Pulmonary artery endothelial cell (primary cell): ENCODE measurements around the gene TOP1. TPM values are rescaled to one million over a fixed set of nuclear protein-coding genes. Genes with fewer than 3 reads are reported as not detected.
"Not testable (repeated sequence)": the region's sequence is repeated elsewhere in the genome, so short reads cannot be mapped to it uniquely, and the experiment has no call there.

Experiments used
- DNase-seq: peaks from one replicate; pipeline ENCODE4 v3.0.0-alpha.2; 2011; ENCODE audit warnings: low read depth, low spot score
- total RNA-seq: library from RNA; depleted of rRNA; stranded (reverse); fragments of >200 nt; gene quantifications from 2 replicates; pipeline ENCODE4 v1.2.3, GENCODE V29; 2014

TOP1 gene
- total RNA-seq, 1 donor from 2014 or later, result 23.0 TPM

DNA sequence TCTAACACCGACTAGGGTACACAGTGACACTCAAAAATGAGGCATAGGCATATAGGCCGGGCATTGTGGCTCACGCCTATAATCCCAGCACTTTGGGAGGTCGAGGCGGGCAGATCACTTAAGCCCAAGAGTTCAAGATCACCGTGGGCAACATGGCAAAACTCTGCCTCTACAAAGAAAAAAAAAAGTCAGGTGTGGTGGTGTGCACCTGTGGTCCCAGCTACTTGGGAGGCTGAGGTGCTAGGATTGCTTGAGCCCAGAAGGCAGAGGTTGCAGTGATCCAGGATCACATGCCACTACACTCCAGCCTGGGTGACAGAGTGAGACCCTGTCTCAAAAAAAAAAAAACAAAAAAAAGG lies 24.7 kb upstream of the TOP1 start:
- DNase-seq, result not testable (repeated sequence)

DNA sequence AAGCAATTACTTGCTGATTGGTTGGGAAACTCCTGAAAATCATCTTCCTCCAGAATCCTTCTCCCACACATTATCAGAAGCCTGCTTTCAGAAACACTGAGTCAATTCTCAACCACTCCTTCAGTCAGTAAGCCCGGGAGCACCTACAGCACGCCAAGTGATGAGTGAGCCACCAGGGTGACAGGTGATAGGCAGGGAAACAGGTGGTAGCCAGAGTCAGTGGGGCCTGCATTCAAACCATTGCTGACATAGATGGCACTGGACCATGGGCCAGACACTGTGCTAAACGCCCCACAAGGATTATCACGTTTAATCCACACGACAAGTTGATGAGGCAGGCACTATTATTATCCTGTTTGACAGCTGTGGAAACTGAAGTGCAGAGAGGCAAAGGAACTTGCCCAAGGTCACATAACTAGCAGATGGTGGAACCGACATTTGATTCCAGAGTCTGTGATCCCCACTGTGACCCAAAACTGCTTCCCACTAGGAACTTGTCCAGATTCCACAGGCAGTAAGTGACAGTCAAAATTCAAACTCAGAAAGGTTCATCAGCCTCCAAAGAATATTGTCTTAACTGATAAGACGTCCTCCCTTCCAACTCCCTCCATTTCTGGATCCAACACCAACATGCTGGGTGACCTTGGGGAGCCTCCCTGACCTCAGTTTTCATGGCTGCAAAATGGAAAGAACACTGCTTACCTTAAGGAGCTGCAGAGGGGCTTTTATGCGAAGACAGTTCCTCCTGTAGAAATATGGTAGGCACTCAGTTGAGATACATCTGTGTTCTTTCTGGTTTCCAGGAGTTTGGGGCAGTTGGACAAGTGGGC lies 23.9 kb upstream of the TOP1 start:
- no peak for DNase-seq

DNA sequence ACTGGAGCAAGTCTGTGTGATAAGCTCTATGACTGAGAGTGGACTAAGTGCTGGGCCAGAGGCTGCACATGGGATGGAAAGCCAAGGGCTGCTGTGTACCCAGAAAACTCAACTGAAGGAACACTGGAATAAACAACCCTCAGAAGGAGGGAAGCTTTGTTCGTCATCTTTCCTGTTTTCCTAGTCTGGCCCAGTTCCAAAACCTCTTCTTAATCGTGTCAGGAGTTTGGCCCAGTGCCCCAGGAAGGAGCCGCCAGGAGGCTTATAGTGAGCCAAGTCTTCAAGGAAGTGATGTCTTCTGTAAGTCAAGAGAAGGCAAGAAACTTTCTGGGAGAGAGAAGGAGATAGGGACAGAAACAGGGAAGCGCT lies 23.3 kb upstream of the TOP1 start:
- DNase-seq, result peak; percentile 97

DNA sequence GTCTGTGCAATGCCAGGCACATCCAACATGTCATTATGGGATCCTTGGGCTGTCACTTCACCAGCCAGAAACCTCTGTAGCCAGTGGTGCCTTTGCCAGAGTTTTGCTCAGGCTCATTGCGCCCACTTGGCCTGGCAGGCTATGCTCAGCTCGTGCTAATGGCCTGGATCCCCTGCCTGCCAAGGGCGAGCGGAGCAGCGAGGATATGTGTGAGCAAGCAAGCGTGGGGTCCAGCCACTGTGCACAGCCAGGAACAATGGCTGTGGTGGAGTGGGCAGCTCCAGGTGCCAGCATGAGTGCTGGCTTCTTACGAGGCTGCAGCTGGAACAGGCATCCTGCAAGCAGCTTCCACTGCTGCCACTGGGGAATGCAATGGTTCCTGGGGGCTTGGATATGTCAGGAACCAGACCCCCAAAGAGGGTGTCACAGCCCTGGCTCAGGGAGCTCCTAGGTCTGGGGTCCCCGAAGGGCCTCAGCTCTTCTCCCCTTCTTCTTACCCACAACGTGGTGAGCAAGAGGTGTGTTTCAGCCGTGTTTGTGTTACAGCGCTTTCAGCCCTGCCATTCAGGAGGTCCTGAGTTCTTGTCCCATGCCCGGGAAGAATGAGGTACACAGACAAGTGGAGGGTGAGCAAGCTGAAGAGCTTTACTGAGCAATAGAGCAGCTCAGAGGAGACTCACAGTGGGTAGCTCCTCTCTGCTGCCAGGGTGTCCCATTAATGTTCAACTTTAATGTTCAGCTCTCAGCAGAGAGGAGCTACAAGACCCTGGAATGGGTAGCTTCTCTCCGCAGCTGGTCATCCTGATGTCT lies 22.3 kb upstream of the TOP1 start:
- DNase-seq, result no peak

DNA sequence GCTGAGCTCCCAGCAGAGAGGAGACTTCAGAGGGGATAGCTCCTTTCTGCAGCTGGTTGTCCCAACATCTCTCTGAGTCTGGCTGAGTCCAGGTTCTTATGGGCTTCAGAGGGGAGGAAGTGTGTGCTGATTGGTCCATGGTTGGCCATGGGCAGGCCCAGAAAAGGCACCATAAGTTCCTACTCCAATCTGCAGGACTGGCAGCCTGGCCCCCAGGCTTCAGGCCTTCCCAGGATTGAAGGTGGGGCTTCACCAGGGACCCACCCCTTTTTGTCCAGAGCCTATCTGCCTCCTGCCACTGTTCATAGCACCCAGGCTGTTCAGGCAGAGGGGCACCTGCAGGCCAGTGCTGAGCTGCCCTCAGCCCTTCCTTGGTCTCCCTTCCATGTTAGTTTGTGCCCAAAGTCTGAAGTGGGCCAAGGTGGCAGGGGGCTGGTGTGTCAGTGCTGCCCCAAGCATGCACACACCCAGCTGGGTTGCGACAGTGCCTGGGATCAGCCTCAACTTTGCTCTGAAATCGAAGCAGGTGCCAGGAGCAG lies 21.6 kb upstream of the TOP1 start:
- no peak for DNase-seq

DNA sequence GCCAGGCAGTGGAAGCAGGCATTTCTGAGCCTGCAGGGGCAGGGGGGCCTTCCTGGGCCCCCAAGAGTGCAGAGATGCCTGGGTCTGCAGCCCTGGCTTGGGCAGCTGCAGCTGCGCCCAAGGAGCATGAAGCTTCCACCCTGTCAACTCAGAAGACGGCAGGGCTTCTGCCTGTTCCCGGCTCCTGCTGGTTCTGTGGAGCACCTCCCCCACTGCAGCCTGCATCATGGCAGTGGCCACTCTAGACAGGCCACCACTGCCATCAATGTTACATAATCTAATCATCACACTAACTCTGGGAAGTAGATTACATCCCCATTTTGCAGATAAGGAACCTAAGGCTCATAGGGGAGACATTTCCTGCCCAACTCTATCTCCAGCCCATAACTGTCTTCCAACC lies 21.1 kb upstream of the TOP1 start:
- DNase-seq, result no peak

DNA sequence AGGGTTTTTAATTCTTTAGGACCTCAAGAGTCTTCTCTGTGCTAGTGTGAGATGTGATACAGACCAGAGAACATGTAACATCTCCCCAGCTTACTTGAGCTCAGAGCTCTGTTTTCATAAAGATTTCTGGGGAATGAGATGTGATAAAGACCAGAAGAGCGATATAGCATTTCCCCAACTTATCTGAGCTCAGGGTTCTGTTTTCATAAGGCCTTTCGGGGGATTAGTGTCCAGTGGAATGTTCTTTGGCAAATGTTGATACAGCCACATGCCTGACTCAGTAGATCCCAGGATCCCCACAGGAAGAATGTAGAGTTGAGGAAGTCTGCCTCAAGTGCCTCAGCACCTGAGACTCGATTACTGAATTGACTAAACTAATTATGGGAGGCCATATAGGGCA lies 18.7 kb upstream of the TOP1 start:
- DNase-seq, result no peak

DNA sequence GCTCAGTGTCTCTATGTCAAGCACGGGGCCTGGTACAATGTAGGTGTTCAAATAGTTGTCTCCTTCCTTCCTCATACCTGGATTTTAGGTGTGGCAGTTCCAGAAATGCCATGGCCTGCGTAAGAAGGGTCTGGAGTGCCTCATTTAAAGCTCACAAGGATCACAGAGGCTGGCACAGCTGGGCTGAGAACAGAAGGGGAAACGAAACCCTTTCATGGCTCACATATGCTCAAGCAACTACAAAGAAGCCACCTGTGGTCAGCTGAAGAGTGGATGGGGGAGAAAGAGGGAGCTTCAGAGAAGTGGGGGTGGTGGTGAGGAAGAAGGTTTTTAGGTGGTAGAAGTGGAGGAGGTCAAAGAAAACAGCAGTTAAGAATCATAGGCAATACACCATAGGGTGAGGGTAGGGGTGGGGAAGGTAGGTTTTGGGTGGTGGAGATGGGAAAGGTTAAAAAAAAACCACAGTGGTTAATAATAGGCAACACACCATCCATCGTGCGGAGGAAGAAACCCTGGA lies 17.0 kb upstream of the TOP1 start:
- DNase-seq, result no peak

DNA sequence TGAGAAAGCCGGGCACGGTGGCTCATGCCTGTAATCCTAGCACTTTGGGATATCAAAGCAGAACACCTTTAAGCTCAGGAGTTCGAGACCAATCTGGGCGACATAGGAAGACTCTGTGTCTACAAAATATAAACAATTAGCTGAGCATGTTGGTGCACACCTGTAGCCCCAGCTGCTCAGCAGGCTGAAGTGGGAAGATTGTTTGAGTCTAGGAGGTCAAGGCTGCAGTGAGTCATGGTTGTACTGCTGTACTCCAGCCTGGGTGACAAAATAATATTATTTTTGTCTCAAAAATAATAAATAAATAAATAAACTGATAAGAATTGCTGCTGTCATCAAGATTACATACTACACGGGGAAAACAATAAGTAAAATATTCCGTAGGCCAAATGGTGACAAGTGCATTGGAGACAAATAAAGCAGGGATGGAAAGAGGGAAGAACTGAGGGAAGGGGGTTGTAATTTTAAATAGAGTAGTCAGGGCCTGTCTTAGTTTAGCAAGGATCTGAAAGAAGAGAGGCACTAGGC lies 14.0 kb upstream of the TOP1 start:
- DNase-seq, result no peak

DNA sequence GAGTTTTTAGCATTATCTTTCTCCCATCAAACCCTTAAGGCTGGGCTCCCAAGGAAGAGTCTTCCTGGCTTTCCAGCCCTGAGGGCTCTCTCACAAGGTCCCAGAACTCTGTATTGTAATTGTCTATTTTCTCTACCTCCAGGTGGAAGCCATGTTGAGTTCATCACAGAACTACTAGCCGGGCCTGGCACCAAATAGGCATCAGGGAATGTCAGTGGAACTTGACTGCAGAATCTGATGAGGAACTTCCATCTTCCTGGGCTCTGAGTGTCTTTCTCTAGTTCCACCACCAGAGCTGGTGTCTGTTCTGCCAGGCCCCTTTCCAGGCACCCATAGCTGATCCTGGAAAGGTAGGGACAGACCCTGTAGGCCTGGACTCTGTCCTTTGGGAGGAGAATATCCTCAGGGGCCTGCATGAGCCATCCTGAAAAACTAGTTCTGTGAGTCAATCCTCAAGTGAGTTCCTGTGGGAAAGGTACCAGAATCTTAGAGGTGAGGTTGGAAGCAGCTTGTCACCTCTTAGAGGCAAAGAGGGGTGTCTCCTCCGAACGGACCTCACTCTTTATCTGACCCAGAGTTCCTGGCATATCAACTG lies 11.1 kb upstream of the TOP1 start:
- no peak for DNase-seq

DNA sequence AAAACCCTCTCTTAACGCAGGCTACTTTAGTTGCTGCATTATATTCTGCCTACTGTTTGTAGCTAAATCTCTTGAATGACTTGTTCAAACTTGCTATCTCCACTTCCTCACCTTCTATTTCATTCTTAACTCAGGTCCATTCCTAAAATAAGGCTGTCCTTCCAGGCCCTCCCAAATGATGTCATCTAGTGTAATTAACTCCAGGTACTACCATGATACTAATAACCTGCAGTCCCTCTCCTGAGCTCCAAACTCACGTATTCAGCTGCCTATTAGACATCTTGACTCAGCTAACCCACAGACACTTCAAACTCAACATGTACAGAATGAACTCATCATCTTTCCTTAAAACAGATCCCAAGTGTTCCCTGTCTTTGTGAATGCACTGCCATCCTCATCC lies 10.5 kb upstream of the TOP1 start:
- no peak for DNase-seq

DNA sequence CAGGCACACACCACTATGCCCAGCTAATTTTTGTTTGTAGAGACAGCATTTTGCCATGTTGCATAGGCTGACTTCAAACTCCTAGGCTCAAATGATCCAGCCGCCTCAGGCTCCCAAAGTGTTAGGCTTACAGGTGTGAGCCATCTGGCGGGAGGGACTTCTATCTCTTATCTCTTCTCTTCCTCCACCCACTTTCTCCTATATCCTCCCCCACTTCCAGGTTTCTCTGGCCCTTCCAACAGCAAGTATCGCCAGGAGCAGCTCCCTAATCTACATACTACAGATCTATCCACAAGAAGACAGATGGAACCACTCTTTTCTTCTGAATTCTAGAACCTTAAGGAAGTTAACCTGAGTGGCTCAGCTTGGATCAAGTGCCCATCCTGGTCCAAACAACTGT lies 5.1 kb upstream of the TOP1 start:
- no peak for DNase-seq

DNA sequence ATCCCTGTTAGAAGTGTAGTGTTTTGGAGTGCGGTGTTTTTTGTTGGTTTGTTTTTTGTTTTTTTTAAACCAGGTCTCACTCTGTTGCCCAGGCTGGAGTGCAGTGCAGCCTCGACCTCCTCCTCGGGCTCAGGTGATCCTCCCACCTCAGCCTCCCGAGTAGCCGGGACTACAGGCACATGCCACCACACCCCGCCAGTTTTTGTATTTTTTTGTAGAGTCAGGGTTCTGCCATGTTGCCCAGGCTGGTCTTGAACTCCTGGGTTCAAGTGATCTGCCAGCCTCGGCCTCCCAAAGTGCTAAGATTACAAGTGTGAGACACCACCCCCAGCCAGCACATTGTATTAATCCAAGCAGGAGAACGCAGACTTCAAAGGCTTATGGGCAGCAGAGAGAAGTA lies 1.3 kb upstream of the TOP1 start:
- no peak for DNase-seq

DNA sequence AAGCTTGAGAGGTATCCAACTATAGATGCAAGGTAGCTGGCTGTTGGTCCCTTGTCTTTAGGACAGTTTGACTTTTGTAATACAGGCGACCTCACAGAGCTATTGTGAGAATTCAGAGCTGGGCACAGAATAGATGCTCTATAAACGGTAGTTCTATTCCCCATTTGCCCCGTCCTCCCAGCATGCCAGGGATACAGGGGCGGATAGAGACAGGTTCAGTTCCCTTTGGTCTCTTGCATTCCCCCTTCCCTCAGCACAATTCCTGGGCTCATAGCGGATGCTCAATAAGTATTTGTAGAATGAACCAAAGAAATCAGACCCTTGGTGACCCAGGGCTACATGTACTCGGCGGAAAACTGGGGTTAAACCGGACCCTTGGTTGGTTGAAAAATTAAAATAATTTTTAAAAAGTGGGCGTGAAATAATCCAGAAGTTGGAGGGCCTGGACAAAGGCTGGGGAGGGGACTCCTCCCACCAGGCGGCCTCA lies 707 bp upstream of the TOP1 start:
- no peak for DNase-seq

DNA sequence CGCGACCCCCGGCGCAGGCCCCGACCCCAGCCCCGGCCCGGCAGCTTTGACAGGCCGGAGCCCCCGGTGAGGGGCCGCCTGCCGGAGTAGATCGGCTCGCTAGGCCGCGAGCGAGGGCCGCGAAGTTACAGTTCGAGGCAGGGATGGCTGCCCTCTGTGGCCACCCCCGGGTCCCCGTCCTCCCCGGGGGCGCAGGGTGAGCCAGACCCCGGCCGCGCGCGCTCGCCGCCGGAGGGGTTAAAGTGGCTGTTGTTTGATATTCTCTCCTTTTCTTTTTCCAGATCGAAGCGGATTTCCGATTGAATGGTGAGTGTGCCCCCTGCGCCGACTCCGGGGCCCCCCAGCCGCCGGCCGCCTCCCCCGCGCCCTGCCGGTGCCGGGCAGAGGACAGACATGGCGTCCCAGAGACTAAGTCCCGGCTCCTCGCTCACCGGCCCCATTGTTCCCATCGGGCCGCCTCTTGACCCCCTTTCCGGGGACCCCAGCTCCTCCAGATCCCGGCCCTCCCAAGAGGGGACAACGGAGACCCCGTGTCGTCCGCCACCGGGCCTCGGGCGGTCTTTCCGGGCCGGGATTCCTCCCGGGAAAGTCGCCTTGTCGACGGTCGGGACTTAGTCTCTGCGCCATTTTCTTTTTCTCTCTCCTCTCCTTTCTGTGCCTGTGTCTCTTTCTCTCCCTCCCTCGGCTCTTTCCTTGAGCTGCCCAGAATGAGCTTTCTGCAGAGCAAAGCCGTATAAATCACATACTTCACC lies 704 bp downstream of the TOP1 start:
- DNase-seq, result no peak

DNA sequence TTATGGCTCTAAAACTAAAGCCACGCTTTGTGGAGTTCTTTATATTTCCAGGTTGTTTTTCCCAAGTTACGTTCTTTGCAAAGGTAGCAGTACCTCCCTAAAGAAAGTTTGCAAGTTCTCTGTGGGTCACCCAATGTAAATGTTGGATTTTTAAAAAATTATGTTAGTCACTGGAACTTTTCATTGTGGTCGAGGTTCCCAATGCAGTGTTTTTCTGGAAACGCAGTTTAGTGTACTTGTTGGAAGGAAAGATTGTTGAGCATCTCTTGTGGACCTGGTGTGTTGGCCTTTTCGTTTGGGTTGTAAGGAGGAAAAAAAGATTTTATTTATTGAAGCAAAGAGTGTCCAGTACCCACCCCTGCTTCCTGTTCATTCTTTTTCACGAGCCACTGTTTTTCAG lies 1.4 kb downstream of the TOP1 start:
- no peak for DNase-seq

DNA sequence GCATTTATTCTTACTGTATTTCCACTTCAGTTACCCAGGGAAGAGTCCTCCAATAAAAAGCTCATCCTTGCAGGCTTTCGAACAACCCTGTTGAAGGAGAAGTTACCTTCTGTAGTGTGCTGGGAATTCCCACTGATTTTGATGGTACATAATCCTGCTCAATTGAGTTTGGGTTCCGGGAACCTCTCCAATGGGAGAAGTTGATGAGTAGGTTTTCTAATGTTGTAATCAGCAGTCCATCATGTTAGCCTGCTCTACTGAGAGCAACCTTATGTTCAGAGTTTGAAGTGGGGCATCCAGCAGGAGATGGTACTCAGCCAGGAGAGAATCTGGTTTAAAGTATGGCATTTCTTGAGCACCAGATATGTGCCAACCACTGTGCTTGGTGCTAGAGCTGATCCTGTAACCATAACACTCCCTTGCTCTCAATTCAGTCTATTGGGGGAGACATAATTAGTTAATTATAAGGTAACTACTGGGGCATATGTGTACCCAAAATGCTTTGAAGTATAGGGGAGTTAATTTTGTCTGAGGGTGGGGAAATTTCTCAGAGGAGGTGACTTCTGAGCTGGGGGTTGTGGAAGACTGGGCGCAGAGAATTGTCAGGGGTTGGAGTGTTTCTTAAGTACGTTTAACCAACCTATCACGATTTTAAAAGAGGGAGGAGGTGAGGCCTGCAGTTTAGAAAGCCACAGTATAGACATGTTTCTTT lies 2.1 kb downstream of the TOP1 start:
- no peak for DNase-seq

DNA sequence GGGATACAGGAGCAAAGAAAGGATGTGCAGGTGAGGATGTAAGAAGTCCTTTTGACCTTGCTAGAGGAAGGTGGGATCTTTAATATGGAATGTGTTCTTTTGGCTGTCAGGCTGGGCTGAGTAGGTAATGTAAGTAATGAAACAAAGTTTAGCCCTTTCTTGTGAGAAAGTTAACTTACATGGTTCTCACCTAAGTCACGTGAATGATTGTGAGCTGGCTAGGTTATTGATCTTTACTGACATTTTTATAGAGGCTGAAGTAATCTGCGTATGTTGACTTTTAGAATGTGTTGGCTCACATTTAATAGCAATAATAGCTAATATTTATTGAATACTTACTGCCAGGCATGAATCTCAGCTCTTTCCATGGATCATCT lies 2.6 kb downstream of the TOP1 start:
- DNase-seq, result no peak

DNA sequence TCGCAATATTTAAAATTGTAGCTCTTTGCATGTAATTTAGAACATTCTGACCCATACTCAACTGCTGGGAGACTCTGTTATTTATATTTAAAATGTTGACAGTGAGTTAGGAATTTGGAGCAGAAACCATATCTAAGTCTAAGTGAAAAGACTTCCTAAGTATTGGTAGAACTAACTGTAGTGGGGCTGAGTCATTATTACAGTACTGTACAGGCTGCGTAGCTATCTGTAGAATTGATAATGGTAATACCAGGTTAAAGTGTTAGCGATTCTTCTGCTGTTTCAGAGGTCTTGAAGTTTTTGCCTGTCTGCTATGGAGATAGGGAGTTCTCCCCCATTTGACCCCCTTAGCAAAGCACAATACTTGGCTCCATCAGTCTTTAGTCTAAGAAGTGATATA lies 3.6 kb downstream of the TOP1 start:
- DNase-seq, result no peak

DNA sequence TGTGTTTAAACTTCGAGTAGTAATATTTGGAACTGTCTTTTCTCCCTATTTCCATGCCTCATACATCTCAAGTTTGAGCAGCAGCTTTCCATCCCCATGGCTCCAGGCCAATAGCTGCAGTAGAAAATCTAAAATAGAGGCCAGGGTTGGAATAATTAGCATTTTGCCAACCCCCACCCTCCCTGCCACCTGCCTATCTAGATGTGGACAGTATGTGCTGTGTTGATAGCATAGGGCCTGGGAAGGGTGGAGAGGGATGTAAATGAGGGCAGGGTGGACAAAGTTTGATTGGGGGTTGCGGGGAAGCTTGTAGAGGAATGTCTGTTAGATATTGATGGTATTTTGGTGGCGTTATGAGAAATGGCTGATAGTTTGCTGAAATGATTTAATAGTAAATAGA lies 5.6 kb downstream of the TOP1 start:
- no peak for DNase-seq
